Endothelial cell of umbilical vein (primary cell): Measurements from ENCODE around the gene MNAT1. TPM values are rescaled to one million over a fixed set of nuclear protein-coding genes. Genes with fewer than 3 reads are reported as not detected.
A peak's percentile ranks its signal among the peaks of the same experiment; 100 is the strongest.

ENCODE experiments used
- BruUV-seq: library from RNA; stranded (reverse); fragments of 400-500 nt; replicated peaks from 2 replicates; lab custom pipeline; 2021; lab: Mats Ljungman, UMichigan
- CTCF ChIA-PET: fragments of 300-600, 350-600 bp; sonication (Branson Sonifier 250); formaldehyde crosslinking; loops from one replicate; lab custom pipeline; 2021; ENCODE audit warnings: antibody characterized with exemption, inconsistent platforms; lab: Charles Lee
- POLR2A ChIA-PET: fragments of 300-600, 350-600 bp; sonication (Branson Sonifier 250); formaldehyde crosslinking; loops from one replicate; lab custom pipeline; 2021; ENCODE audit warnings: antibody characterized with exemption, inconsistent platforms; lab: Charles Lee
- DNase-seq: peaks from one replicate; pipeline ENCODE4 v3.0.0-alpha.2; 2011; ENCODE audit warnings: low read depth, low spot score
- FAIRE-seq: peaks from 2 replicates; lab custom pipeline; 2011; peaks lifted over from hg19 to GRCh38; lab: Jason Lieb, UNC
- H2AFZ ChIP-seq: 2 replicates; pipeline ENCODE4 v1.6.0; 2012; ENCODE audit warnings: low read depth, low read length, control low read depth, inconsistent platforms
- H3K27ac ChIP-seq: 2 replicates; pipeline ENCODE4 v1.5.1; 2011; ENCODE audit warnings: low read depth, mild to moderate bottlenecking, control low read depth, low read length, moderate library complexity; ENCODE audit not compliant: insufficient read depth
- H3K27me3 ChIP-seq, 2 experiments: 2 replicates each; pipeline versions ENCODE4 v1.6.0 to v1.6.1; 2011; ENCODE audit warnings: low read length in 2 of 2, mixed read lengths in 1 of 2; ENCODE audit not compliant: control insufficient read depth in 2 of 2, insufficient read depth in 2 of 2
- H3K36me3 ChIP-seq, 2 experiments: 2 replicates in 1 of 2; 3 replicates in 1 of 2; pipeline ENCODE4 v1.5.1; 2011; ENCODE audit warnings: low read length in 2 of 2, mild to moderate bottlenecking in 1 of 2, moderate library complexity in 1 of 2; ENCODE audit not compliant: control insufficient read depth in 2 of 2, insufficient read depth in 2 of 2; ENCODE audit errors: extremely low read depth in 1 of 2
- H3K4me1 ChIP-seq: 3 replicates; pipeline ENCODE4 v1.5.1; 2011; ENCODE audit warnings: mild to moderate bottlenecking, low read length; ENCODE audit not compliant: control insufficient read depth, insufficient read depth; ENCODE audit errors: extremely low read depth
- H3K4me2 ChIP-seq: 2 replicates; pipeline ENCODE4 v1.6.1; 2011; ENCODE audit warnings: low read length, control low read depth, mixed read lengths; ENCODE audit not compliant: insufficient read depth
- H3K4me3 ChIP-seq, 3 experiments: fragments of 200-600 bp in 1 of 3; sonication (generic), shearing (Covaris generic) in 1 of 3; replicated peaks in 1 of 3; 2 replicates each; pipeline ENCODE4 v1.5.1; 2011 to 2016; ENCODE audit warnings: control low read depth in 3 of 3, low read length in 3 of 3, mild to moderate bottlenecking in 2 of 3, inconsistent platforms in 1 of 3, low read depth in 1 of 3, moderate library complexity in 1 of 3; ENCODE audit not compliant: insufficient read depth in 1 of 3
- H3K79me2 ChIP-seq: 2 replicates; pipeline ENCODE4 v1.6.0; 2012; ENCODE audit warnings: low read length, inconsistent platforms; ENCODE audit not compliant: control insufficient read depth, insufficient read depth
- H3K9ac ChIP-seq: replicated peaks from 2 replicates; pipeline ENCODE3; 2011; ENCODE audit warnings: low read length, control low read depth; ENCODE audit not compliant: insufficient read depth; ENCODE audit errors: extremely low read depth
- H3K9me1 ChIP-seq: replicated peaks from 3 replicates; pipeline ENCODE4 v1.6.0; 2011; ENCODE audit warnings: mild to moderate bottlenecking, low read length; ENCODE audit not compliant: control insufficient read depth, insufficient read depth; ENCODE audit errors: extremely low read depth
- H3K9me3 ChIP-seq: replicated peaks from 2 replicates; pipeline ENCODE4 v1.5.1; 2012; ENCODE audit warnings: low read length, inconsistent platforms; ENCODE audit not compliant: control insufficient read depth, insufficient read depth
- H4K20me1 ChIP-seq: replicated peaks from 2 replicates; pipeline ENCODE3; 2011; ENCODE audit warnings: mild to moderate bottlenecking, low read length; ENCODE audit not compliant: control insufficient read depth, insufficient read depth; ENCODE audit errors: extremely low read depth
- EZH2 ChIP-seq: IDR thresholded peaks from 2 replicates; pipeline ENCODE4 v1.6.1; 2012; ENCODE audit warnings: borderline replicate concordance, low read depth, mild to moderate bottlenecking, moderate library complexity, low read length, inconsistent platforms; ENCODE audit not compliant: severe bottlenecking
- FOS ChIP-seq: IDR thresholded peaks from 2 replicates; pipeline ENCODE4 v1.6.1; 2011; ENCODE audit warnings: mild to moderate bottlenecking, low read length, moderate library complexity, borderline replicate concordance; ENCODE audit not compliant: insufficient read depth
- GATA2 ChIP-seq: IDR thresholded peaks from 2 replicates; pipeline ENCODE4 v1.7.0; 2011; ENCODE audit warnings: low read depth, mild to moderate bottlenecking, moderate library complexity, mixed read lengths, low read length; ENCODE audit not compliant: insufficient read length, insufficient read depth
- JUN ChIP-seq: IDR thresholded peaks from 2 replicates; pipeline ENCODE4 v1.6.1; 2011; ENCODE audit warnings: borderline replicate concordance, low read depth; ENCODE audit not compliant: insufficient read length, insufficient read depth
- MYC ChIP-seq: IDR thresholded peaks from one replicate; pipeline ENCODE4 v1.6.1; 2011; ENCODE audit warnings: mild to moderate bottlenecking, low read depth, low read length
- POLR2A ChIP-seq: IDR thresholded peaks from 2 replicates; pipeline ENCODE4 v1.6.1; 2012; ENCODE audit warnings: low read depth, mild to moderate bottlenecking, control low read depth, low read length
- POLR2AphosphoS5 ChIP-seq: IDR thresholded peaks from 2 replicates; pipeline ENCODE4 v1.6.1; 2012; ENCODE audit warnings: low read depth, mild to moderate bottlenecking, control low read depth, low read length, moderate library complexity; ENCODE audit not compliant: insufficient read depth
- dilution Hi-C: fragments of 300-500 bp; cut with MboI; formaldehyde crosslinking; loops from one replicate; pipeline ENCODE4 v1.15.0; 2019; ENCODE audit warnings: low sequenced_read_pairs; ENCODE audit not compliant: extremely low pct_ligation_motif_present
- intact Hi-C: fragments of 100-400 bp; cut with micrococcal nuclease; formaldehyde crosslinking; loops from one replicate; pipeline ENCODE4 v1.10.0; 2022
- polyA plus RNA-seq, 4 experiments: library from polyadenylated mRNA; depleted of rRNA in 3 of 4; stranded (reverse) in 3 of 4; unstranded in 1 of 4; fragments of >200 nt; gene quantifications; 2 replicates each; pipeline versions ENCODE4 v1.2.1 to v1.2.3, GENCODE V29; 2011 to 2012; ENCODE audit warnings: missing spikeins in 1 of 4
- total RNA-seq: library from RNA; stranded (reverse); gene quantifications from 2 replicates; pipeline ENCODE4 v1.2.3, GENCODE V29; 2021
- TF ChIP-seq, protein P1 (sequence below), 2 donors: IDR thresholded peaks; 1 replicate in 1 of 2; 2 replicates in 1 of 2; pipeline ENCODE4 v1.5.1; 2011; ENCODE audit warnings: low read length in 2 of 2, mild to moderate bottlenecking in 2 of 2, moderate library complexity in 2 of 2, control low read depth in 1 of 2, inconsistent platforms in 1 of 2, low read depth in 1 of 2; ENCODE audit not compliant: insufficient read depth in 1 of 2; ENCODE audit errors: extremely low read depth in 1 of 2
- TF ChIP-seq, protein P2 (sequence below): IDR thresholded peaks from 2 replicates; pipeline ENCODE4 v1.6.1; 2011; ENCODE audit not compliant: insufficient read depth, insufficient read length

MNAT1 gene
- total and polyA plus RNA-seq, 2 donors (not counting 3 experiments of a cell fraction or from before 2014, with no cell fraction given): 35.7 to 55.7 TPM

DNA sequence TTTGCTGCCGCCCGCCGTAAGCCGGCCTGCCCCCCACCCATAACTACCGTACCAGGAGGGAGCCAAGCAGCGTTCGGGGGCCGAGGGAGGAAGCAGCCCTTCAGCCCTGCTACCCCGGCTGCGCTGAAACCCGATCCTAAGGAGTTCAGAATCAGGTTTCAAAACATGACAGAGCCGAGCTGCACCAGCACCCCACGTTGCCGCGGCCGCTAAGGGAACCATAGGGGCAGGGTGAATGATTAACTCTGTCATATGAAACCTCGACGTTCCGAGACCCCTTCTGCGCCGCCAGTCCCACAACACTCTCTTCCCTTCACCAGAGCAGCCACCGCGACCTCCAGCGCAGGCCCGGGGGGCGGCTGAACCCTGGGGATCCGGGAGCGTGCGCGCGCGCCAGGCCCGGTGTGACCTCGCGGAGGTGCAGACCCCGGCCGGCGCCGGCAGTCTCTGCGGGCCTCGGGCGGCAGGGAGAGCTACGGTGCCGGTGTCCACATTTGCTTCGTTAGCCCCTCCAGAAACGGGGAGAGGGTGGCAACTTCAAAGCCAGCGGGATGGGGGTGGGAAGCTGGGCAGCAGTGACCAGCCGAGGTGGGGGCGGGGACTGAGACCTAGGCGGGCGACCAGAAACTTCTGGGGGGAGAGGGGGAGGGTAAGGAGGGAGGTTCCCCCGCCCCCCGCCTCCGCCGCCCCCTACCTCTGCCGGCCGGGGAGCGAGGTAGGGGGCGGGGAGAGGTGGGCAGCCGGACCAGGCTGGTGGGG lies 12.0 kb upstream of the MNAT1 start:
- H3K27me3 ChIP-seq: peaks cover 1 to 4% of the 10 kb centered on the region in 2 experiments
- peaks cover 2% of the 10 kb centered on the region for H4K20me1 ChIP-seq
- H3K9me3 ChIP-seq: no peaks in the 10 kb centered on the region
- H3K36me3 ChIP-seq: peaks cover 2 to 4% of the 10 kb centered on the region in 2 experiments
- BruUV-seq: no TSS peak
- H3K79me2 ChIP-seq: peaks cover 2% of the 10 kb centered on the region
- H3K9me1 ChIP-seq: no peaks in the 10 kb centered on the region
- POLR2A ChIA-PET: interaction anchor here (1.2 to 1.5 kb wide), 3 partner anchors 11 to 303 kb away, joined by 3 to 4 read pairs (median 3); partner anchors contain the start of genes SLC38A6 and TRMT5
- peak; percentile 54 for DNase-seq
- peak overlapping the region; percentile 7 for H3K27ac ChIP-seq
- FAIRE-seq: no peak
- TF ChIP-seq, protein P1, sequence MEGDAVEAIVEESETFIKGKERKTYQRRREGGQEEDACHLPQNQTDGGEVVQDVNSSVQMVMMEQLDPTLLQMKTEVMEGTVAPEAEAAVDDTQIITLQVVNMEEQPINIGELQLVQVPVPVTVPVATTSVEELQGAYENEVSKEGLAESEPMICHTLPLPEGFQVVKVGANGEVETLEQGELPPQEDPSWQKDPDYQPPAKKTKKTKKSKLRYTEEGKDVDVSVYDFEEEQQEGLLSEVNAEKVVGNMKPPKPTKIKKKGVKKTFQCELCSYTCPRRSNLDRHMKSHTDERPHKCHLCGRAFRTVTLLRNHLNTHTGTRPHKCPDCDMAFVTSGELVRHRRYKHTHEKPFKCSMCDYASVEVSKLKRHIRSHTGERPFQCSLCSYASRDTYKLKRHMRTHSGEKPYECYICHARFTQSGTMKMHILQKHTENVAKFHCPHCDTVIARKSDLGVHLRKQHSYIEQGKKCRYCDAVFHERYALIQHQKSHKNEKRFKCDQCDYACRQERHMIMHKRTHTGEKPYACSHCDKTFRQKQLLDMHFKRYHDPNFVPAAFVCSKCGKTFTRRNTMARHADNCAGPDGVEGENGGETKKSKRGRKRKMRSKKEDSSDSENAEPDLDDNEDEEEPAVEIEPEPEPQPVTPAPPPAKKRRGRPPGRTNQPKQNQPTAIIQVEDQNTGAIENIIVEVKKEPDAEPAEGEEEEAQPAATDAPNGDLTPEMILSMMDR (IDR thresholded peaks at IDR 0.05; ENCODE audit: extremely low read depth in 1 of 2, insufficient read depth in 1 of 2, low read depth in 1 of 2, low read length in 2 of 2): no peak
- TF ChIP-seq EZH2 (no peak), JUN (no peak), MYC (no peak), FOS (no peak), GATA2 (no peak), POLR2A (no peak), POLR2AphosphoS5 (no peak)
- TF ChIP-seq, protein P2, sequence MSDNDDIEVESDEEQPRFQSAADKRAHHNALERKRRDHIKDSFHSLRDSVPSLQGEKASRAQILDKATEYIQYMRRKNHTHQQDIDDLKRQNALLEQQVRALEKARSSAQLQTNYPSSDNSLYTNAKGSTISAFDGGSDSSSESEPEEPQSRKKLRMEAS: no peak
- peak overlapping the region; percentile 97 for H2AFZ ChIP-seq
- H3K4me1 ChIP-seq: peaks cover 8% of the 10 kb centered on the region
- H3K4me2 ChIP-seq: peak overlapping the region; percentile 80
- H3K4me3 ChIP-seq: peak overlapping the region; percentile 81 to 94 (median 86)
- H3K9ac ChIP-seq: peak overlapping the region; percentile 83
- dilution Hi-C loops: no loop called here
- CTCF ChIA-PET: interaction anchor here (0.7 to 3.8 kb wide), 10 partner anchors 15 to 558 kb away, joined by 3 to 15 read pairs (median 4); no protein-coding TSS in a partner anchor
- intact Hi-C loops: loop anchor here (1.0 to 5.0 kb wide), 8 partner anchors 65 to 530 kb away; partner anchors contain the start of genes PPM1A, SLC38A6 and TRMT5
